ENCODE measurements around the gene CRMP1. TPM values are rescaled to one million over a fixed set of nuclear protein-coding genes. Genes with fewer than 3 reads are reported as not detected.

Gene CRMP1
- 5.7 TPM for total RNA-seq

DNA sequence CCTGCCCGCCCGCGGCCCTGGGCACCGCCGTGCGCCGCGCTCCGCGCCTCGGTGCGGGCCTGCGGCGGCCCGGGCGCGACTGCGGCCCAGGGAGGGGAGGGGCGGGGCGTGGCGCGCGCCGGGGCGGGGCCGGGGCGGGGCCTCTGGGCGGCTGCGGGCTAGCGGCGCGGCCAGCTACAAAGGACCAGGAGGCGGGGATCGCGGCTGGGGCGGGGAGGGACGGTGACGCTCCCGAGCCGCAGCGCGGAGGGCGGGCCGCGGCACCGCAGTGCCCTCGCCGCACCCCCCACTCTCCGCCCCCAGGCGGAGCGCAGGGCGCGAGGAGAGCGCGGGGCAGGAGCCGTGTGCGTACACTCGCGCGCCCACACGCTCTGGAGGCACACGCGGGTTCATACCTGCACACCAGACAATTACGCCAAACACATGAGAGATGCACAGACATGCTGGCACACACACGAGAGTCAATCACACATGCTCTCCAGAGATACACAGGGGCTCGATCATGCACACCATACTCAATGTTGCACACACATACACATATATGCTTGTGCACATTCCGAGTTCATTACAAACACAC is at the start of gene CRMP1:
CRMP1 (minus strand) TSS at position 83 of the 577 bp plus-strand sequence. CDS start 117 bp downstream, outside the sequence.
- H3K9ac ChIP-seq (ENCODE audit: low read depth in 1 of 3, low read length in 3 of 3) = no peak within 1 kb of the TSS
- H3K36me3 ChIP-seq (ENCODE audit: control insufficient read depth in 3 of 3, insufficient read depth in 3 of 3, low read length in 3 of 3) = no peaks in the 10 kb centered on the region
- peaks cover 56 to 76% (median 74%) of the 10 kb centered on the region in 3 donors for H3K27me3 ChIP-seq (ENCODE audit: control insufficient read depth in 3 of 3, insufficient read depth in 3 of 3, low read length in 3 of 3)
- no peak within 1 kb of the TSS for H3K4me3 ChIP-seq (ENCODE audit: low read length in 3 of 3)
- H3K4me1 ChIP-seq (ENCODE audit: control insufficient read depth in 3 of 3, insufficient read depth in 3 of 3, low read length in 3 of 3) = peaks cover 0 to 2% (median 2%) of the 10 kb centered on the region in 3 donors
- no peaks in the 10 kb centered on the region for H3K9me3 ChIP-seq (ENCODE audit: control insufficient read depth in 3 of 3, low read length in 3 of 3)
- H3K27ac ChIP-seq (ENCODE audit: low read depth, low read length) = no peak within 1 kb of the TSS

DNA sequence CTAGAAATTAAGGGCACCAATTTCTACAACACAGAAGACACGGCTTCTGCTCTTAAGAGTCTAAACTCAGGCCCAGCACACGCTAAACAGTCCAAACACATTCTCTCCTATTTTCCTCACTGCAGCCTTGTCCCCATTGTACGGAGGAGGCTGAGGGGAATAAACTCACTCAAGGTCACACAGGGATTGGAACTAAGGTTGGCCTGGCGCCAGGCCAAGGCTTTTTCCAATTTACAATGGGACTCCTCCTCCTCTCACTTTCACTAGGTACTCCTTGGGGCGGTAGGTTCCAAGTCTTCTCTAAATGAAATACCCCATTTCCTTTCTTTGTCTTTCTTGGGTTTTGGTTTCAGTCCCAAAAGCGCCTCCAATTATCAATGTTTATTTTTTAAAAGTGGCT is 48.7 kb upstream of the CRMP1 start:
- no peak overlapping the region for H3K9ac ChIP-seq (ENCODE audit: low read depth in 1 of 3, low read length in 3 of 3)
- no peak overlapping the region for H3K4me3 ChIP-seq (ENCODE audit: low read length in 3 of 3)
- H3K9me3 ChIP-seq (ENCODE audit: control insufficient read depth in 3 of 3, low read length in 3 of 3) = no peaks in the 10 kb centered on the region
- H3K4me1 ChIP-seq (ENCODE audit: control insufficient read depth in 3 of 3, insufficient read depth in 3 of 3, low read length in 3 of 3) = no peaks in the 10 kb centered on the region
- H3K27me3 ChIP-seq (ENCODE audit: control insufficient read depth in 3 of 3, insufficient read depth in 3 of 3, low read length in 3 of 3) = peaks cover 4 to 25% (median 6%) of the 10 kb centered on the region in 3 donors
- no peaks in the 10 kb centered on the region for H3K36me3 ChIP-seq (ENCODE audit: control insufficient read depth in 3 of 3, insufficient read depth in 3 of 3, low read length in 3 of 3)
- no peak overlapping the region for H3K27ac ChIP-seq (ENCODE audit: low read depth, low read length)

DNA sequence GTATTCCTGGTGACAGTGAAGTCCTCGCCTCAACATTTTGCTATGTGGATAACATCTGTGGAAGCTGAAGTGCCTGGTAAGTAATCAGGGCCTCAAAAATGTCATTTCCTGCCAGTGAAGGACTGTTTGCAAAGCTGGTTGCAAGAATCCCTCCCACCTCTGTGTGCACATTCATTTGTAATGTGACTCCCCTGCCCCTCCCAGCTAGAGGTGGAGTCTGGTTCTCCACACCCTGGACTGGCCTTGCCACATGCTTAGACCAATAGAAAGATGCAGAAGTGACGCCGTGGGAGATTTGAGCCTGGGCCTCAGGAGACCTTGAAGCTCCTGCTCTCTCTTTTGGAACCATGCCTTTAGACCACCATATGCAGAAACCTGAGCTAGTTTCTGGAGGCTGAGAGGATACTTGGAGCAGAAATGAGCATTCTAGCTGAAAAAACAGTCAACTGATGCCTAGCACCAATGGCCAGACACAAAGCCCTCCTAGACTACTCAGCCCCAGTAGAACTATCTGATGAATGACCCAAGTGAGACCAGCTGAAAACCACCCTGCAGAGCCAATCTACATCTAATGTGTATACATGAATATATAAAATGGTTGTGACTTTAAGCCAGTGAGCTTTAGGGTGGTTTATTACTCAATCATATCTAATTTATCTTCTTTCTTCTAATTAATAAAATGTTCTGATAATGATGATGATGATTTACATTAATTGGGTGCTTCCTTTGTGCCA is 47.8 kb upstream of the CRMP1 start:
- no peaks in the 10 kb centered on the region for H3K4me1 ChIP-seq (ENCODE audit: control insufficient read depth in 3 of 3, insufficient read depth in 3 of 3, low read length in 3 of 3)
- H3K9me3 ChIP-seq (ENCODE audit: control insufficient read depth in 3 of 3, low read length in 3 of 3) = no peaks in the 10 kb centered on the region
- H3K36me3 ChIP-seq (ENCODE audit: control insufficient read depth in 3 of 3, insufficient read depth in 3 of 3, low read length in 3 of 3) = no peaks in the 10 kb centered on the region
- no peak overlapping the region for H3K27ac ChIP-seq (ENCODE audit: low read depth, low read length)
- H3K9ac ChIP-seq (ENCODE audit: low read depth in 1 of 3, low read length in 3 of 3) = no peak overlapping the region
- no peak overlapping the region for H3K4me3 ChIP-seq (ENCODE audit: low read length in 3 of 3)
- H3K27me3 ChIP-seq (ENCODE audit: control insufficient read depth in 3 of 3, insufficient read depth in 3 of 3, low read length in 3 of 3) = peaks cover 4 to 20% (median 6%) of the 10 kb centered on the region in 3 donors

DNA sequence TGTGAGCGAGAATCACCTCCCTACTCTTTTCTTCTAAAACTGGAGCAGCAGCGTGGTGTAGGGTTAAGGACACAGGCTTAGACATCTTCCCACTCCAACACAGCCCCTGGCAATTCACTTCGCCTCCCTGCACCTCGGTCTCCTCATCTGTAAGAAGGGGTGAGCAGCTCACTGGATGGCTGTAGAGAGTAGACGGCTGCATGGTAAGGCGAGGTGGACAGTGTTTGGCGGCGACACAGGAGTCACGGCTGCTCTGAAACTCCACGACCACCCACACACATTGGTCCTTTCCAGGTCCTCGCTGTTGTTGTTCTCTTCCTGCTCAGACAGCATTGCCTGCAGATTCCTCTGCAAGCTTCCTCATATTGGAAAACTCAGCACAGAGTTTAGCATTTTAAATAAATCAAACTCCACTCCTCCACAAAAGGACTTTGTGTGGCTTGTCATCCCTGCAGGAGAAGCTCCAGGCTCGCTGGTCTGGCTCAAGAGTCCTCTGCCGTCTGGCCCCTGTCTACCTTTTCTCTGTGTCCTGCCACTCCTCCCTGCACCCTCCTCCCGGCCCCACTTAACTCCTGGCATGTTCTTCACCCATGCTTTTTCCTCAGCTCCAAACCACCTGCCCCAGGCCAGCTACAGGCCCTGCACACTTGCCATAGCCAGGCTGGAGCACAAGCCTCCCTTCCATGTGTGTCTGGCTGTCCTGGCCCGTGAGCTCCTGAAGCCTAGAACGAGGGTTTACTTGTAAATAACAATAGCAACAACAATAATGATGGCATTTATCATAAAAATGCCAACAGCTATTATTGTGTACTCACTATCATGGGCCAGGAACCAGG is 41.3 kb upstream of the CRMP1 start:
- Histone ChIP-seq H3K4me1 (ENCODE audit: control insufficient read depth in 3 of 3, insufficient read depth in 3 of 3, low read length in 3 of 3) (no peaks in the 10 kb centered on the region), H3K27me3 (ENCODE audit: control insufficient read depth in 3 of 3, insufficient read depth in 3 of 3, low read length in 3 of 3) (peaks cover 7 to 44% (median 18%) of the 10 kb centered on the region in 3 donors), H3K9ac (ENCODE audit: low read depth in 1 of 3, low read length in 3 of 3) (no peak overlapping the region), H3K36me3 (ENCODE audit: control insufficient read depth in 3 of 3, insufficient read depth in 3 of 3, low read length in 3 of 3) (no peaks in the 10 kb centered on the region), H3K4me3 (ENCODE audit: low read length in 3 of 3) (no peak overlapping the region), H3K9me3 (ENCODE audit: control insufficient read depth in 3 of 3, low read length in 3 of 3) (peaks cover 0 to 2% (median 0%) of the 10 kb centered on the region in 3 donors), H3K27ac (ENCODE audit: low read depth, low read length) (no peak overlapping the region)

DNA sequence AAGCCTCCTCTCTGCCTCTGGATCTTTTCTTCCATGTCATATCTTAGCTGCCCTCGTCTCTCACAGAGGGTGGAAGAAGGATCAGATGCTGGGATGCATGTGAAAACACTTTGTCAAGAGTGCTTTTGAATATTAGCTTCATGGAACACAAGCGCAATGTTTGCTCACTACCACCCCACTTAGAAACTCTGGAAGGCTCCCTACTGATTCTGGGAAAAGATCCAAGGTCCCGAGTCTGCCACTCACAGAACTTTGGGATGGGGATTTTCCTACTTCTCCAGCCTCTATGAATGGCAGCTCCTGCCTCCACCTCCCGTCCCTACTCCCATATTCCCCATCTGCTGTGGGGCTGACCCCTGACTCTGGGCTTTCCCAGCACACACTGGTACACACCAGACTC is 40.2 kb upstream of the CRMP1 start:
- H3K27me3 ChIP-seq (ENCODE audit: control insufficient read depth in 3 of 3, insufficient read depth in 3 of 3, low read length in 3 of 3) = peaks cover 7 to 47% (median 18%) of the 10 kb centered on the region in 3 donors
- peaks cover 0 to 2% (median 0%) of the 10 kb centered on the region in 3 donors for H3K9me3 ChIP-seq (ENCODE audit: control insufficient read depth in 3 of 3, low read length in 3 of 3)
- H3K27ac ChIP-seq (ENCODE audit: low read depth, low read length) = no peak overlapping the region
- H3K4me1 ChIP-seq (ENCODE audit: control insufficient read depth in 3 of 3, insufficient read depth in 3 of 3, low read length in 3 of 3) = no peaks in the 10 kb centered on the region
- H3K9ac ChIP-seq (ENCODE audit: low read depth in 1 of 3, low read length in 3 of 3) = no peak overlapping the region
- no peaks in the 10 kb centered on the region for H3K36me3 ChIP-seq (ENCODE audit: control insufficient read depth in 3 of 3, insufficient read depth in 3 of 3, low read length in 3 of 3)
- no peak overlapping the region for H3K4me3 ChIP-seq (ENCODE audit: low read length in 3 of 3)

DNA sequence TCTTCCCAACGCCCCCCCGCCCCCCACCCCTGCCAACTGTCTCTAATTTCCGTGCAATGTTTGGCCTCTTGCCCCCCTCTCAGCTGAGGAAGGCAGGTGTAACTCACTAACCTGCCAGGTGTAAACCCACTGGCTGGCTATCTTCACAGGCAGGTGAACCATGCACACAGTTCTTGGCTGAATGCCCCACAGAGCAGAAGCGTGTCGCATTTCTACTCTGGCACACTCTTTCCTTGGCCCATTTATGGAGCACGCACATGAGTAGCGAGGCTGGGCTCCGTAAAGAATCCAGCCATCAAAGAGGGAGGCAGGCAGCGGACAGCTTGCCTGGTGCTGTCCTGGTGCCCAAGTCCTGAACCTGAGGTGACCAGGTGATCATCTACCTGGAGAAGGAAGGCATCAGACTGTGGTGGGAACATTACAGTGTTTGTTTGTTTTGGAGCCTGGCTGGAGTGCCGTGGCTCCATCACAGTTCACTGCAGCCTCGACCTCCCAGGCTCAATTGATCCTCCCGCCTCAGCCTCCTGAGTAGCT is 39.2 kb upstream of the CRMP1 start:
- no peaks in the 10 kb centered on the region for H3K36me3 ChIP-seq (ENCODE audit: control insufficient read depth in 3 of 3, insufficient read depth in 3 of 3, low read length in 3 of 3)
- H3K27me3 ChIP-seq (ENCODE audit: control insufficient read depth in 3 of 3, insufficient read depth in 3 of 3, low read length in 3 of 3) = peaks cover 7 to 49% (median 18%) of the 10 kb centered on the region in 3 donors
- no peak overlapping the region for H3K4me3 ChIP-seq (ENCODE audit: low read length in 3 of 3)

DNA sequence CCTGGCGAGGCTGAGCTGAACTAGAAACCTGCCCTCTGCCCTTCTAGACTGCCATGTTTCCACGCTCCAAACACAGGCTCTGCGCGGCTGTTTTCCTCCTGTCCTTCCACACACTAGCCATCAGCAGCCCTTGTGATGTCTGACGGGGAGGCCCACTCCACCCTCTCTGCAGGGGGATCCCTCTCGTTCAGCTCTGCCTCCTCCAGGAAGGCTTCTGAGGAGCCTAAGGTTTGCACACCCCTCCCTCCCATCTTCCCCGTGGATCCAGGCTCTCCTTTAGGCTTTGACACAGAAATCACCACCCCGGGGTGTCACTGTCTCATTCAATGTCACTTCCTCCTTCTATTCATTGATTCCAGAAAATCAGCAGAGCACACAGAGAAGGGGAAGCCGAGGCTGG is 38.6 kb upstream of the CRMP1 start:
- Histone ChIP-seq H3K27me3 (ENCODE audit: control insufficient read depth in 3 of 3, insufficient read depth in 3 of 3, low read length in 3 of 3) (peaks cover 7 to 55% (median 18%) of the 10 kb centered on the region in 3 donors), H3K36me3 (ENCODE audit: control insufficient read depth in 3 of 3, insufficient read depth in 3 of 3, low read length in 3 of 3) (no peaks in the 10 kb centered on the region), H3K27ac (ENCODE audit: low read depth, low read length) (no peak overlapping the region), H3K9me3 (ENCODE audit: control insufficient read depth in 3 of 3, low read length in 3 of 3) (peaks cover 0 to 2% (median 0%) of the 10 kb centered on the region in 3 donors), H3K9ac (ENCODE audit: low read depth in 1 of 3, low read length in 3 of 3) (no peak overlapping the region), H3K4me1 (ENCODE audit: control insufficient read depth in 3 of 3, insufficient read depth in 3 of 3, low read length in 3 of 3) (no peaks in the 10 kb centered on the region), H3K4me3 (ENCODE audit: low read length in 3 of 3) (no peak overlapping the region)

More for the DNA sequence above, 39.2 kb upstream of the CRMP1 start:
- Histone ChIP-seq H3K9ac (ENCODE audit: low read depth in 1 of 3, low read length in 3 of 3) (no peak overlapping the region), H3K4me1 (ENCODE audit: control insufficient read depth in 3 of 3, insufficient read depth in 3 of 3, low read length in 3 of 3) (no peaks in the 10 kb centered on the region), H3K27ac (ENCODE audit: low read depth, low read length) (no peak overlapping the region), H3K9me3 (ENCODE audit: control insufficient read depth in 3 of 3, low read length in 3 of 3) (peaks cover 0 to 2% (median 0%) of the 10 kb centered on the region in 3 donors)

DNA sequence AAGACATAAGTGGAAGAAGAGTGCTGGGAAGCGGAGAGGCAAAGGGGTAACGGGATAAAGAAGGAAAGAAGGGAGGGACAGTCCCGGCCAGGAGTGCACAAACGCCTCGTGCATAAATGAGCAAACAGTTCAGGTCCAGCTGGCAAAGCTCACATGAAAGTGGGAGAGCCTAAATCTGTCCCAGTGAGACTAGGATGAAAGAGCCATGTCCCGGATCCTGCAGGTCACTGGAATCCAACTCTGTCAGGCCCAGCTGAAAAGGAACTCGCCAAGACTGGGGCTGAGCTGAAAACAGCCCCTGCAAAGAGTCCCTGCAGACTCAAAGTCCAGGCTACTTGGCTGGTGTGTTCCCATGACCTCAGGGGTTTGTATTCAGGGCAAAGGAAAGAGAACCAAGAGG is 38.0 kb upstream of the CRMP1 start:
- Histone ChIP-seq H3K9ac (ENCODE audit: low read depth in 1 of 3, low read length in 3 of 3) (no peak overlapping the region), H3K36me3 (ENCODE audit: control insufficient read depth in 3 of 3, insufficient read depth in 3 of 3, low read length in 3 of 3) (no peaks in the 10 kb centered on the region), H3K27me3 (ENCODE audit: control insufficient read depth in 3 of 3, insufficient read depth in 3 of 3, low read length in 3 of 3) (peaks cover 7 to 55% (median 18%) of the 10 kb centered on the region in 3 donors), H3K27ac (ENCODE audit: low read depth, low read length) (no peak overlapping the region), H3K4me1 (ENCODE audit: control insufficient read depth in 3 of 3, insufficient read depth in 3 of 3, low read length in 3 of 3) (no peaks in the 10 kb centered on the region), H3K9me3 (ENCODE audit: control insufficient read depth in 3 of 3, low read length in 3 of 3) (peaks cover 0 to 2% (median 0%) of the 10 kb centered on the region in 3 donors), H3K4me3 (ENCODE audit: low read length in 3 of 3) (no peak overlapping the region)

DNA sequence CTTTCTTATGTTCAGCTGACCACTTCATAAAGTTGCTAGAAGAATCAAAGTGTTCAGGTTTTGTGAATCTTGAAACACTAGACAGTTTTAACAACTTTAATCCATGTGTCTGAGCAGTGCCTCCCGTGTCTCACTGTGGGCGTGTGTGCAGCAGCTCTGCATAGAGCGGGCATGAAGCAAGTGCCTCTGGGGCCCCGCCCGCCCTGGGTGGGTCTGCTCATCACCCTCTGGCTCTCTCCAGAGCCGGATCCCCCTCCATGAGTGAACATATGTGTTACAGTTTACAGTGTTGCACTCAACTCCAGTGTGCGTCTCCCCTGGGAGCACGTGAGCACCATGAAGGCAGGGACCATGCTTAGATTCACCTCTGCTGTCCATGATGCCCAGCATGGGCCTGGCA is 37.6 kb upstream of the CRMP1 start:
- Histone ChIP-seq H3K4me3 (ENCODE audit: low read length in 3 of 3) (no peak overlapping the region), H3K9ac (ENCODE audit: low read depth in 1 of 3, low read length in 3 of 3) (no peak overlapping the region), H3K27me3 (ENCODE audit: control insufficient read depth in 3 of 3, insufficient read depth in 3 of 3, low read length in 3 of 3) (peaks cover 7 to 58% (median 18%) of the 10 kb centered on the region in 3 donors)

More for the DNA sequence above, 37.6 kb upstream of the CRMP1 start:
- Histone ChIP-seq H3K36me3 (ENCODE audit: control insufficient read depth in 3 of 3, insufficient read depth in 3 of 3, low read length in 3 of 3) (no peaks in the 10 kb centered on the region), H3K27ac (ENCODE audit: low read depth, low read length) (no peak overlapping the region), H3K4me1 (ENCODE audit: control insufficient read depth in 3 of 3, insufficient read depth in 3 of 3, low read length in 3 of 3) (no peaks in the 10 kb centered on the region), H3K9me3 (ENCODE audit: control insufficient read depth in 3 of 3, low read length in 3 of 3) (peaks cover 0 to 2% (median 0%) of the 10 kb centered on the region in 3 donors)
